SKM-1 (cell line): ENCODE results near the gene RXRA.

ENCODE experiments used
- DNase-seq: peaks from one replicate; lab custom pipeline; 2025; ENCODE audit not compliant: unreplicated experiment; lab: John Stamatoyannopoulos, UW

The RXRA gene

DNA sequence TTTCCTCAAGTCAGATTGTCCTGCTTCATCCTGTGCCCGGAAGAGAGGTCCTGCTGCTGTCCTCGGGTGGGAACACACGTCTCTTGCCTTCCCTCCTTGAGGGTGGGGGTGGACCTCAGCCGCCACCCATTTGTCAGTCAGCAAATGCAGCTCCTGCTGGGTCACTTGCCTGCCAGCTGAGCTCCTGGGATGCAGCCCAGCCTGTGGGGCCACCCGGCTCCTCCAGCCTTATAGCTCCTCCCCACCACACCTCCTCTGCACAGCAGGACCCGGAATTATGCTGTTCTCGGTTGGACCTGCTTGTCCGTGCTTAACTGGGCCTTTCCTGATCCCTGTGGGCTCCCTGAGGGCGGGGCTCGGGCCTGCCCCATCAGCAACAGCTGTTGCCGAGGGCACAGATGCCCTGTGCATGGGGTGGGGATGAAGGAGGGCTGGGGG lies 52.7 kb downstream of the RXRA start:
- DNase-seq = no peak

DNA sequence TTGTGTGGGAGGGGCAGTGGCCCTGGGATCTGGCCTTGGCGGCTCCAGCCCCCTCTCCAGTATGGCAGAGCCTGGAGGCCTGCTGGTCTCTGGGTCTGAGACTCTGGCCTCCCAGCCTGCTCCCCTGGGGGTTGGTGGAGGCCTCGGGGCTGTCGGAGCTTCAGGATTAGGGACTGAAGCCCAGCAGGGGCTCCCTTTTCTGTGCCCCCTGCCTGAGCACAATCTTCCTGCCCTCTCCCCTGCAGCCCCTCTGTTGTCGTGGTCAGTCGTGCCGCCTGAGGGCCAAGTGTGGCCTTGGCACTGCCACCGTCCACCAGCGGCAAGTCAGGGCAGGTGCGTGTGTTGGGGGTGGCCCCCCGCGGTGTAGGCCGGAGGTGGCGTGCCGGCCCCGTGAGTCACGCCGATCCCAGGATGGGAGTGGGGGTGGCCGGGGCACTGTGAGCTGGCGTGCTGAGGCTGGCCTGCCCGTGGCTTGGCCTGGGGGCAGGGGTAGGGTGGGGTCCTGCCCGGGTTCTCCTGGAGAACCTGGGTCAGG lies 53.6 kb downstream of the RXRA start:
- no peak for DNase-seq

DNA sequence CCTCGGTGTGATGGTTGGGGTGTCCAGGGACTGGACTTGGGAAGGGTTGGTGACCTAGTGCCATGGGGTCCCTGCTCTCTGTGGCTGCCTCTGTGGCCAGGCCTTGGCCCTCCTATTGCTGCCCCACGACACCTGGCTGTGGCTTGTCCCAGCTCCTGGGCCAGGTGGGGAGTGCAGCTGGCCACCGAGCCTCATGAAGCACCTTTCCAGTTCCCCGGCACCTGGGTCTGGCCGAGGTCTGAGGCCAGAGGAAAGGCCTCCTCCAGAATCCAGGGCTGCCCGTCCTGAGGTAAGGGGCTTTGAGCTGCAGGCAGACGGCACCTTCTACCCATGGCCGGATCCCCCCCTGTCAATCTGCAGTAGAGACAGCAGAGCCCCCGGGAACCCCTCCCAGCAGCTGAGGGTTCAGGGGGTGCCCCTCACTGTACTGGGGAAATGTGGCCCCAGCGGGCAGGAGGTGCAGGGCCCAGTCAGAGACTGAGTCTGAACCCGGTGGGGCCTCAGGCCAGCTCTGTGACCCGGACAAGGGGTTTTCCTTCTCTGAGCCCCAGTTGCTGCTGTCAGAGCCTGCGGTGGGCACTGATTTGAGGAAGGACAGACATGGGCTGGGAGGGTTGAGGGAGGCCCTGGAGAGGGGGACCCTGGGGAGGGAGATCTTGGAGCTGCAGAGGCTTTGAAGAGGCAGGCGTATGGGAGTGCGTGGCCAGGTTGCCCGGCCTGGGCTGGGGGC lies 54.5 kb downstream of the RXRA start:
- no peak for DNase-seq

DNA sequence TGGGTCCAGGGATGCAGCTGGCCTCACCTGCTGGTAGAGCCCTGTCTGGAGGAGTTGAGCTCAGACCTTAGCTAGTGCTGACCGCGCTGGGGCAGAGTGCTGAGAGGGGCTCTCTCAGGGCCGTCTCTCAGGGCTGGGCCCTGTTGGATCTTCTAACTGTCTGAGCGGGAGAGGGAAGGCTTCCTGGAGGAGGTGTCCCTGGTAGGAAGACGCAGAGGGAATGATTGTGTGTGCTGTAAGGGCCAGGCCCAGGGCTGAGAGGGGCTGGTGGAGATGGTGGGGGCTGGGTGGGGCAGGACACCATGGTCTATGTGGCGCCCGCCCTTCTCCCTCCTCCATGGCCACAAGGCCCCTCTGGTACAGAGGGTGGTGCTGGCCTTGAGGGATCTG lies 55.0 kb downstream of the RXRA start:
- DNase-seq = no peak

DNA sequence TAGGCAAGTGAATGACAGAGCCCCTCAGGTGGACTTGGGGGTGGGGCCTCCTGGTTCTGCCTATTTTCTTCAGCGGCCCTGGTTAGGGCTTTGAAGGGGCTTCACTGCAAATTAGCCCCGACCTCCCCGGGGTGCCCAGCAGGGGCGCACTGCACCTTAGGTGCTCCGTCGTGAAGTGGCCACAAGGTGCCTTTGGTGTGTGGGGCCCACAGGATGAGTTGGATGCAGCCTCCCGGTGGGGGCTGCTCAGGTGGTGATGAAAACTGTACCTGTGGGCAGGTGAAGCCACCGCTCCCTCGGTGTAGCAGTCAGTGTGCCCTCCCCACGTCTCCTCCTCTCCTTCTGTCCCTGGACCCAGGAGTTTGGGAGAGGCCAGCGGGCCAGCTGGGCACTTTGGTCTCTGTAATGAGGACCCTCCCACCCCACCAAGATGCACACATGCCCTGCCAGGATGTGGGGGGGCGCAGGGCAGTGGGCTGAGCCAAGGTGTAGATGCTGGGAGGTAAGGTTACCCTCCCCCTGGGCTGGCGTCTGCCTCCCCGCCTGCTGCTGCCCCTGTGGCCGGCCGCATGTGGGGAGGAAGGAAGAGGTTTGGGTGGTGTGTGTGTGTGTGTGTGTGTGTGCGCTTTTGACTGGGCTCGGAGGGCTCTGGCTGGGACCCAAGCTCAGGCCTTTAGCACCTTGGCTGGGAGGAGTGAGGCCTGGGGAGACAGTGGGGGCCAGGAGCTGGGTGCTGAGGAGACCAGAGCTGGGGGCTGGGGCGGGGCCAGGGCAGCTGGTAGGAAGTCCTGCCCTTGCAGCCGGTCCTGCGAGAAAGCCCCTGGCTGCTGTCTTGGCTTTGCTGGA lies 55.6 kb downstream of the RXRA start:
- DNase-seq = no peak

DNA sequence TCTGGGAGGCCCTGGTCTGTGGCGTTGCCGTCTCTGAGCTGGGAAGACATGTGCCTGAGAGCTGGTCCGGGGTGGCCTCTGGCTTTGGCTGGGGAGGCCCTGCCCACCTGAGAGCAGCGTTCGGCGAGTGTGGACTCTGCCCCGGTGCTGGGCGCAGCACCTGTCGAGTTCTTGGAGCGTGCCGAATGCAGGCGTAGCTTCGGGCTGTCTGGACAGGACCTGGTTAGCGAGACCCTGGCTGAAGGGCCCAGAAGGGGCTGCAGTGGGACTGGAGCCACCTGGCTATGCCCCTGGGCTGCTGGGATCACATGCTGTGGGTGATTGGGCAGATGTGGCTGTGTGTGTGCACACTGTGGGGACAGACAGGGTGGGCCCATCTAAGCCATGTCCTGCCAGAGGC lies 56.5 kb downstream of the RXRA start:
- no peak for DNase-seq

DNA sequence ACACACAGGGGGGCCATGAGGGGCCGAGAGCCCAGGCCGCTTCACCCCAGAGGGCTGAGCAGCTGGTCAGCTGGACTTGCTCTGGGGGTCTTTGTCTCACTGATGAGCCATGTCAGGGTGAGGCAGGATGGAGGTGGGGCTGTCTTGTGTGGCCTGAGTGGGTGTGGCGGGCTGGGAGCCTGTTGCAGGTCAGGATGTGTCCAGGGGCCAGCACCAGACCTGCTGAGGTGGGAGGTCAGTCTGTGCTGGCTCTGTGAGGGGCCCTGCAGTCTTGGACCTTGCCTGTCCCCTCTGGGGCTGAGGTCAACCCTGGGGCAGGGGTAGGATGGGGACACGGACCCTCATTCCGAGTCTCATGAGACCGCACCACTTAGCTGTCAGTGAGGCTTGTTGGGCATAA lies 56.9 kb downstream of the RXRA start:
- no peak for DNase-seq

DNA sequence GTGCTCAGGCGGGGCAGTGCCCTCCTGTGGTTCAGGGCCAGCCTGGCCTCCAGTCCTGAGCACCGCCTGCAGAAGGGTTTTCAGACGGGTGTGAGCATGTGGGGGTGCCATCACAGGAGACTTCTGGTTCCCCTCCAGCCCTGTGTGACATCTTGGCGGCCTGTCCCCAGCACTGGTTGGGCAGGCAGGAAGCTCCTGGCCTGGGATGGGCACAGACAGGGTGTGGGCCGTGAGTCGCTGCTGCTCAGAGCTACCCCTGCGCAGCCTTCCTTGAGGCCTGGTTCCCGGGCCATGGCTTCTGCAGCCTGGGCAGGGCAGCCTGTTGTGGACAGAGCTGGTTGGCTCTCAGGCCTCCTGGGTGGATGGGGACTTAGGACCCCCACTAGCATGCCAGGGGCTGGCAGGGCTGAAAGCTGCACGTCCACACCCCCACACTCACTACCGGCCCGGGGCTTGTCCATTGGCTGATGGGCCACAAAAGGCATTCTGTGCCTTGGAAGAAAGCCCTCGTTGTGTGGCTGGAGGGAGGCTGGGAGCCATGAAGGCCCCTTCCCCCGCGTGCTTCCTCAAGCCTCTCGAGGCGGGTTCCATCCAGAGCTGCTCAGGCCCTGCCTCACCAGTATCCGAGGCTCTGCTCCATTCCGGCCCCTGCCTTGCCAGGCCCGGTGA lies 58.7 kb downstream of the RXRA start:
- no peak for DNase-seq

DNA sequence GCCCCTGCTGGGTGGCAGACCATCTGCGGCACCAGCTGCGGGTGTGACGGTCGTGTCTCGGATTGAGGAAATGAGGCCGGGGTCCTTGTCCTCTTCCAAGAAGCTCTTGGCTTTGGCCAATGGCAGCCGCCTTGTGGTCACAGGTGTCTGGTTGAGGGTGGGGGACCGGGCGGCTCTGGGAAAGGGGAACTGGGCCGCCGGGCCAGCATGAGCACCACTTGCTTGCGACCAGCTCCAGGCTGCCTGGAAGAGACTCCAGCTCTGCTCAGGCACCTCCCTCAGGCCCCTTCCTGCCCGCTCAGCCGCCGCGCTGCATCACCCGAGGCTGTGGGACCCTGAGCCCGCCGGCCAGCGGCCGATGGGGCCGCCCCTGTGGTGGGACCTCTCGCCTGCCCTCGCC lies 59.7 kb downstream of the RXRA start:
- no peak for DNase-seq

DNA sequence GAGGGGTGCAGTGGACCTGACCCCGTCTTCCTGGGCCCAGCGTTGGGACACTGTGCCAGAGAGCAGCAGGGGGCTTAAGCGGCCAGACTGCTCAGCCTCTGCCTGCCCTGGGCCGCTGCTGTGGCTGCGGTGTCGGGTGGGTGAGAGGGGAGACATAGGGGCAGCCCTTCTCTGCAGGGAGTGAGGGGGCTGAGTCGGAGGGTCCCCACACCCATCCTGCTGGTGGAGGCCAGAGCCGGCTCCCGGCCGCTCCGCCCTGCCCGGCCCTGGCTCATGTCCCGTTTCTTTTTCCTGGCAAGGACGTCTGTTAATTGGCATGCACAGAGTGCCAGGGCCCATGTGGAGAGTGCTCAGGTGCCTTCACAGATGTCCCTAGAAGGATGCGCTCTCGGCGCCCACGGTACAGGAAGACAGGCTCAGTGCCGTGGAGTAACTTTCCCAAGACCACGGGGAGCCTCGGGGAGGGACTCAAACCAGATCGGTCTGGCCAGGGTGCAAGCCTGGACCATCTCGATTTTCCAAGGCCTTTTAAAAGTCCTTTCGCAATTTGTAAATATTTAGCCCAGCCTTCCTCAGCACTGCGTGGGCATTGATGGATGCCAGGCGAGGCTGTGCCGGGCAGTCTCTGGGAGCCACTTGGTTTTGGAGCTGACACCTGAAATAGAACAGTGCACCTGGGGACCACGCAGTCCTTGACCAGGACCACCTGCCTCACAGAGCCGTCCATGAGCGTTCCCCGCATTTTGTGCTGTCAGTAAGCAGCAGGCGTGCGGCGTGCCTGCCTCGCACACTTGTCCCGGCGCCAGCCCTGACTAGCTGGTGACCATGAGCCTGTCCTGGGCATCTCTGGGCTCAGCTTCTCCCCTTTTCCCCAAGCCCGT lies 60.9 kb downstream of the RXRA start:
- no peak for DNase-seq

DNA sequence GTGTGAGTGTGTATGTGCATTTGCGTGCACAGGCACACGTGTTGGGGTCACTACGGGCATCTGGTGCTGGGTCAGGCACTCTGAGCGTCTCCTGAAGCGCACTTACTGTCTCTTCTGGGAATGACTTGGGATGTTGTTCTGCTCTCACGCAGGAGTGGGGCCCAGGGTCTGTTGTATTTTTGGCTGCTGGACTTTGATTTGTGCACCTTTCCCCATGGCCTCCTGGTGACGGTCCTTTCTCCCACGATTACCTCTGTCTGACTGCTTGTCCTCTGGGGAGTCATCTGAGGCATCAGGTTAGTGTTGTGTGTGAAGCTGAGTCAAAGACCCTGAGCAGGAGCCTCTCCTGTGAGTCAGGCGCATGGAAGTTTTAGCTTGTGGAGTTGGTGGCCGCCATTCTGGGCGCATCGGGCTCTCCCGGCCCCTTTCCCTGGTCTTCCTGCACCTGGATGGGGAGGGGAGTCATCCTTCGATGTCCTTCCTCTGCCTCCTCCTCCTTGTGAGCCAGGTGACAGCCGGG lies 62.1 kb downstream of the RXRA start:
- DNase-seq = no peak

DNA sequence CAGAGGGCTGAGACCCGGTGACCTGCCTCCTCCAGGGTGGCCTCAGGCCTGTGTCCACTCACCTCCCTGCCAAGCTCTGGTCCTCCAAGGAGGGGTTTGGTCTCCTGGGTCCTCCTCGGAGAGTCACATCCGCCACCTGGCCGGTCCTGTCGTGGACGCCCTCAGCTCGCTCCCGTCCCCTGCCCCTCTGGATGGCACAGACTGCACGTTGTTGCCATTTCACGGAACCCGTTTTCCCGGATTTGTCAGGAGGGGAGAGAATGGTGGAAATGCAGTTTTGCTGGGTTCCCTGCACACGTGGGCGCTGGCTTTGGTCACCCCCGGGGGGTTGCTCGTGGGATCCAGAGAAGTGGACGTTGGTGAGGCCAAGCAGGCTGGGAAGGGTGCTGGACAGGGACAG lies 62.7 kb downstream of the RXRA start:
- DNase-seq = no peak

DNA sequence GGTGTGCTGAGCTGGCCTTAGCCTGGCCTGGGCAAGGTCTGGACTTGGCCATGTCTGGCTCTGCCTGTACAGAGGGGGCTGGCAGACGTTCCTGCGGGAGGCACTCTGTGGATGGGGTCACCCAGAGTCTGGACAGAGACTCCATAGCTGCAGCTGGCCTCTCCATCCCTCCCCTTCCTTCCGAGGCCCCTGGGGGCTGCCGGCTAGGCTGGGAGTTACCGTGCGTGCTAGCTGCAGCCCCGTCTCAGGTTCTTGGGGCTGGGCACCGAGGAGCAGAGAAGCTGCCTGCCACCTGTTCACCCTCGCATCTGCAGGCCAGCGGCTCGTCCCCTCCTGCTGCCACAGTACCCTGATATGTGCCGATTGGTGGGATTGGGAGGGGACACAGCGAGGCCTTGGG lies 63.4 kb downstream of the RXRA start:
- no peak for DNase-seq

DNA sequence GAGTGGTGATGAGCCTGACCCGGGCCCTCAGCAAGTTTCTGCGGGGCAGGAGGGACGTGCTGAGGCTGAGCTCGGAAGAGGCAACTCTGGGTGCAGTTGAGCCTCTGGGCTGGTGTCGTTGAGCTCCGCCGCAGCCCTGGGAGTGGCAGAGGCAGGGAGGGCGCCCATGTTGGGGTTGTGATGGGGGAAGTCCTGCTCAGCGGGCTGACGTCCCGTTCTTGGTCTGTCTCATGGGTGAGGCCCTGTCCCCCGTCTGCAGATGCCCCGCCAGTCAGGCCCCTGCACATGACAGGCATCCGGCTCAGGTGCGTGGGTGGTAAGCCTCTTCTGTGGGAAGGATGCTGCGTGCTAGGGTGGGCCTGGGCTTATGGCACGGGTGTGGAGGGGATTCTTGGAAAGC lies 64.3 kb downstream of the RXRA start:
- no peak for DNase-seq

DNA sequence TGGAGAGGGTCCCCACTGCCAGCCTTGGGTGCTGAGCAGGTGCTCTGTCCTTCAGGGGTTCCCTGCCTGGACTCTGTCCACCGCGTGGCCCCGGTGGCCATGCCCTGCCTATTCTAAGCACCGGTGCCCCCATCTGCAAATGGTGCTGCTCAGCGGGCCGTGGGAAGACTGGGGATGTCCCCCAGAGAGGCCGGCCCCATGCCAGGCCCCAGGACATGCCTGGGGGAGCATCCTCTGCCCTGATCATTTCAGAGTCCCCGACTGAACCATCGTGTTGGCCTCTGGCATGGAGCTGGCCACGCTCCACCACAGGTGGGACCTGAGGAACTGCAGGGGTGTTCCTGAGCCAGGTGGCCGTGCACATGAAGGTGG lies 64.7 kb downstream of the RXRA start:
- DNase-seq = no peak

DNA sequence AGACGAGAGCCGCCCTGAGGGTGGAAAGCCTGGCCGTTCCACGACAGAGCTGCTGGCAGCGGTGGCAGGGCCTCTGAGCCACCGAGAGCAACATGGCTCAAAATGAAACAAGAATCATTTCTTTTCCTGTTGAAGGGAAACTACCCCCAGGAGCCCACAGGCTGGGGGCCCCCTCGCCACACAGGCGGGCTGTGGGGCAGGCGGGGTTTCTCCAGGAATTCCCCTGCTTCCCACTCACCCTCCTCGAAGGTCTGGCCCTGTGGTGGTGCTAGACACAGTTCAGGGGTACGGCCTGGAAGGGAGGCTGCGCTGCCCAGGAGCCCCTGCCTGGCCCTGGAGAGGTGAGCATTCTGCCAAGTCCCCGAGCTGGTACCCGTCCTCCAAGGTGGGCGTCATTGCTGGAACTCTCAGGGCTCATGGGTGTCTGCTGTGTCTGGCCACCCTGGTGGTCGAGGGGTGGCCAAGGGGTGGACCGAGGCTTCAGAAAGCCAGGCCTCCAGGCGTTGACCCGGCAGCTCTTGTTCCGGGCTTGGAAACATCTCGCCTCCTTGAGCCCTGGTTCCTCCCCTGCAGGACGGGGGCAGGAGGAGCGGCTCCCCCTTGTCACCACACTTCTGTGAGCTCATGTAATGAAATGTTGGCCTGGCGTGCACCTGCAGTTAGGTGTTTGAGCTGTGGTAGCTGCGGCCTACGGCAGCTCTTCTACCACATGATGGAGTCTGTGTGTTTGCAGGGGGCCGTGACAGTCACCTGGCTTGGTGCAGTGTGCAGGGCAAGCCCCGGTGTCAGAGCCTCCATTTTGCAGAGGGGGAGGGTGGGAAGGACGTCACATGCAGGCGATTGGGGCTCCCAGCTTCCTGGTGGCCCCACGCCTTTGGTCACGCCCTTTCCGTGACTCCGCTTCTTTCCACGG lies 65.3 kb downstream of the RXRA start:
- DNase-seq = no peak

DNA sequence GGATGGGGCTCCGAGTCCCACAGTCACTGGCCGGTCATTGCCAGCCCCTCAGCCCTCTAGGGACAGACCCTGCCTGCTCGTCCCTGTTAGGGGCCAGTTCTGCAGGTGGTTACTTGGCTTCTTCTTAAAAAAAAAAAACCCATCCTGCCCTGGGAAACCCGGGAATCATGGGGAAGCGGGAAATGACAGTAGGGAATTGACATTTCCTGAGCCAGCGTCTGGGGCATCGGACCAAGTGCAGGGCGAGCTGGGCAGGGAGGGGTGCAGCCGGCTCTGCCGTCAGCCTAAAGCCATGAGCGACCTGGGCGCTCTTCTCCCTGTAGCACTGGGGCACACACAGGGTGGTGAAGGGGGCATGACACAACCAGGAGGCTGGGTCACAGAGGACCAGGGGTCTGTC lies 66.6 kb downstream of the RXRA start:
- DNase-seq = no peak

DNA sequence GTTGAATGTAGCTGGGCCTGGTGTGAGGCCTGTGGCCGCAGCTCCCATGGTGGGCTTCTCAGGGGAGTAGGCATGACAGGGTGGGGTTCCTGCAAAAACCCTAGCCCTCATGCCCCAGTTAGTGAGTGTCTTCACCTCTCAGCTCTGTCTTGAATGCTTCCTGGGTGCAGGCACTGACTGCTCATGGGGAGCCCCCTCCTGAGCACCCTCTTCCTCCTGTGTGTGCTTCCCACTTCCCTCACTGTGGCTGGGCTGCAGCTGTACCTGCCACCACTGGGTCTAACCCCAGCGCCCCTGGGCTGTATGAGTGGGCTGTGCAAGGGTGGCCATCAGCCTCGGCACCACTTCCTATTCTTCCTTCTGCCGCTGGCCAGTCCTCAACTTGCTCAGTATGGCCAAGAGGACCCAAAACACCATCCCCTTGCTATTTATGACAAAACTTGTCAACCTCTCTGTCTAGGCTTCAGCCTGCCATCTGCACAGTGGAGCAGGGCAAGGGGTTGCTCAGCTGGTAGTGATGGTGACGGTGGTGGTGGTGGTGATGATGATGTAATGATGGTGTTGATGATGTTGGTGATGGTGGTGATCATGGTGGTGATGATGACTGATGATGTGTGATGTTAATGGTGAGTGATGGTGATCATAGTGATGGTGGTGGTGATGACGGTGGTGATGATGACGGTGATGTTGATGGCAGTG lies 67.5 kb downstream of the RXRA start:
- DNase-seq = no peak

DNA sequence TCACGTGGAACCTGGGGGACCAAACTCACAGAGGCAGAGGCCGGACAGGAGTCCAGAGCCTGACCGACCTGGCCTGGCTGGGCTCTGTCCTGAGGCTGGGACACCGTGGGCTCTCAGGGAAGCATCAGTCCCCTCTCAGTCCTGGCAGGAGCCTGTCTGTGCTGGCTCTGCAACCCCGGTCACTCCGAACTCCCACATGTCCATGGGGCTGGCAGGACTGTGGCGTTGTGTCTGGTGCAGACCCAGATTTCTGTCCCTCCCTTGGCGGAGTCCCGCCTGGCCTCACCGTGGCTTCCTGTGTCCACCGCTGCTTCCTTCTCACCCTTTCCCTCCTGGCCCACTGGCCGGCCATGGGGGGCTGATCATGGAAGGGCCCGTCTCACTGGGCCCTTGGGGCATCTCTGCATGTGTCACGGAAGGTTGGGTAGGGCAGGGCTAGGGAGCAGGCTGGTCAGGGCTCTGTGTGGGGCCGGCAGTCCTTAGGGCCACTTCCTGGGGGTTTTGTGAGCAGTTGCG lies 68.8 kb downstream of the RXRA start:
- DNase-seq = no peak
